H9 (cell line): ENCODE measurements around the gene AOC1. TPM values are rescaled to one million over a fixed set of nuclear protein-coding genes. Genes with fewer than 3 reads are reported as not detected.

Experiments
- DNase-seq: peaks from one replicate; pipeline ENCODE4 v3.0.0-alpha.2; 2017
- H2AFZ ChIP-seq: one replicate; pipeline ENCODE4 v1.6.1; 2013; ENCODE audit warnings: mild to moderate bottlenecking, low read length, control low read depth, moderate library complexity
- H2AK5ac ChIP-seq: 2 replicates; pipeline ENCODE4 v1.6.1; 2013; ENCODE audit warnings: low read length, control low read depth, mixed read lengths; ENCODE audit not compliant: insufficient read length
- H2BK120ac ChIP-seq: one replicate; pipeline ENCODE4 v1.6.1; 2013; ENCODE audit warnings: low read depth, mild to moderate bottlenecking, low read length, control low read depth, inconsistent platforms; ENCODE audit not compliant: poor library complexity, severe bottlenecking
- H2BK12ac ChIP-seq: 2 replicates; pipeline ENCODE4 v1.6.1; 2013; ENCODE audit warnings: low read length, control low read depth, mixed read lengths, low read depth; ENCODE audit not compliant: insufficient read length
- H2BK15ac ChIP-seq: 2 replicates; pipeline ENCODE4 v1.6.1; 2013; ENCODE audit warnings: low read depth, low read length, control low read depth
- H2BK20ac ChIP-seq: one replicate; pipeline ENCODE4 v1.6.1; 2013; ENCODE audit warnings: low read depth, mild to moderate bottlenecking, low read length, control low read depth, inconsistent platforms; ENCODE audit not compliant: poor library complexity, severe bottlenecking
- H2BK5ac ChIP-seq: 2 replicates; pipeline ENCODE4 v1.6.1; 2013; ENCODE audit warnings: low read length, control low read depth, mixed read lengths; ENCODE audit not compliant: insufficient read length
- H3K14ac ChIP-seq: 2 replicates; pipeline ENCODE4 v1.6.1; 2013; ENCODE audit warnings: low read length, control low read depth; ENCODE audit not compliant: insufficient read depth
- H3K18ac ChIP-seq: 2 replicates; pipeline ENCODE4 v1.6.1; 2013; ENCODE audit warnings: low read depth, mild to moderate bottlenecking, mixed read lengths, low read length, control low read depth; ENCODE audit not compliant: insufficient read length
- H3K23ac ChIP-seq: 2 replicates; pipeline ENCODE4 v1.6.1; 2013; ENCODE audit warnings: low read length, control low read depth, mixed read lengths, low read depth; ENCODE audit not compliant: insufficient read length
- H3K23me2 ChIP-seq: 2 replicates; pipeline ENCODE4 v1.6.1; 2013; ENCODE audit warnings: low read depth, mild to moderate bottlenecking, mixed read lengths, low read length, control low read depth; ENCODE audit not compliant: insufficient read length, poor library complexity, severe bottlenecking
- H3K27ac ChIP-seq: 2 replicates; pipeline ENCODE4 v1.5.1; 2013; ENCODE audit warnings: low read length, control low read depth, mixed read lengths, low read depth; ENCODE audit not compliant: insufficient read length
- H3K27me3 ChIP-seq: 2 replicates; pipeline ENCODE4 v1.6.1; 2013; ENCODE audit warnings: low read length, control low read depth, inconsistent platforms; ENCODE audit not compliant: insufficient read depth
- H3K4ac ChIP-seq: 2 replicates; pipeline ENCODE4 v1.6.1; 2013; ENCODE audit warnings: low read depth, mild to moderate bottlenecking, control low read depth, inconsistent platforms, low read length, moderate library complexity
- H3K4me1 ChIP-seq: 2 replicates; pipeline ENCODE4 v1.6.1; 2013; ENCODE audit warnings: low read length, control low read depth, inconsistent platforms; ENCODE audit not compliant: insufficient read depth
- H3K4me2 ChIP-seq: 2 replicates; pipeline ENCODE4 v1.6.1; 2013; ENCODE audit warnings: low read length, control low read depth, mixed read lengths; ENCODE audit not compliant: insufficient read length, insufficient read depth
- H3K56ac ChIP-seq: 2 replicates; pipeline ENCODE4 v1.6.1; 2013; ENCODE audit warnings: low read depth, mild to moderate bottlenecking, mixed read lengths, low read length, control low read depth; ENCODE audit not compliant: insufficient read length
- H3K79me1 ChIP-seq: 2 replicates; pipeline ENCODE4 v1.6.1; 2013; ENCODE audit warnings: low read depth, mild to moderate bottlenecking, moderate library complexity, low read length, control low read depth, inconsistent platforms; ENCODE audit not compliant: insufficient read depth, poor library complexity, severe bottlenecking
- H3K79me2 ChIP-seq: 2 replicates; pipeline ENCODE4 v1.6.1; 2013; ENCODE audit warnings: low read length, control low read depth, inconsistent platforms; ENCODE audit not compliant: insufficient read depth
- H3K9ac ChIP-seq: 2 replicates; pipeline ENCODE4 v1.6.1; 2013; ENCODE audit warnings: low read length, control low read depth, mixed read lengths; ENCODE audit not compliant: insufficient read length; ENCODE audit errors: extremely low read depth
- H3K9me3 ChIP-seq: one replicate; pipeline ENCODE4 v1.6.1; 2013; ENCODE audit warnings: low read depth, low read length, inconsistent platforms; ENCODE audit not compliant: control insufficient read depth
- H3T11ph ChIP-seq: one replicate; pipeline ENCODE4 v1.6.1; 2013; ENCODE audit warnings: mild to moderate bottlenecking, low read length, control low read depth, inconsistent platforms
- H4K20me1 ChIP-seq: one replicate; pipeline ENCODE4 v1.6.1; 2013; ENCODE audit not compliant: control insufficient read depth, insufficient read length, insufficient read depth
- H4K5ac ChIP-seq: 2 replicates; pipeline ENCODE4 v1.6.1; 2013; ENCODE audit warnings: low read depth, mild to moderate bottlenecking, mixed read lengths, low read length, control low read depth; ENCODE audit not compliant: insufficient read length
- H4K8ac ChIP-seq: replicated peaks from 2 replicates; pipeline ENCODE4 v1.6.1; 2013; ENCODE audit warnings: low read length, control low read depth, mixed read lengths, low read depth; ENCODE audit not compliant: insufficient read length
- H4K91ac ChIP-seq: 2 replicates; pipeline ENCODE4 v1.6.1; 2013; ENCODE audit warnings: low read depth, mild to moderate bottlenecking, moderate library complexity, mixed read lengths, low read length, control low read depth; ENCODE audit not compliant: insufficient read length
- H3K27ac Mint-ChIP-seq, 3 experiments: 2 replicates in 2 of 3; 3 replicates in 1 of 3; pipeline ENCODE4 v1.8.0; 2020 to 2021; ENCODE audit warnings: mixed read lengths in 3 of 3, mild to moderate bottlenecking in 1 of 3, moderate library complexity in 1 of 3
- H3K27me3 Mint-ChIP-seq: 2 replicates; pipeline ENCODE4 v1.8.0; 2021; ENCODE audit warnings: low read depth, mild to moderate bottlenecking, moderate library complexity, mixed read lengths
- H3K36me3 Mint-ChIP-seq, 3 experiments: 2 replicates in 2 of 3; 3 replicates in 1 of 3; pipeline ENCODE4 v1.8.0; 2020 to 2021; ENCODE audit warnings: low read depth in 3 of 3, mixed read lengths in 3 of 3; ENCODE audit not compliant: insufficient read depth in 1 of 3
- H3K4me1 Mint-ChIP-seq, 2 experiments: 2 replicates each; pipeline ENCODE4 v1.8.0; 2020; ENCODE audit warnings: mixed read lengths in 2 of 2
- H3K4me3 Mint-ChIP-seq, 2 experiments: 2 replicates in 1 of 2; 3 replicates in 1 of 2; pipeline ENCODE4 v1.8.0; 2020 to 2021; ENCODE audit warnings: mild to moderate bottlenecking in 2 of 2, mixed read lengths in 2 of 2, moderate library complexity in 1 of 2
- H3K9me3 Mint-ChIP-seq, 2 experiments: 2 replicates in 1 of 2; 3 replicates in 1 of 2; pipeline ENCODE4 v1.8.0; 2020; ENCODE audit warnings: mild to moderate bottlenecking in 2 of 2, mixed read lengths in 2 of 2, moderate library complexity in 1 of 2
- WGBS: extraction: QIAGEN DNeasy Blood & Tissue Kit; methylation state at CpG from one replicate; pipeline ENCODE4 v1.1.7; 2013; ENCODE audit warnings: missing lambda C conversion rate, low lambda C conversion rate, mixed read lengths; ENCODE audit not compliant: insufficient read length; ENCODE audit errors: extremely low coverage; 5-methylcytosine and 5-hydroxymethylcytosine counted together
- total RNA-seq: library from RNA; stranded (reverse); gene quantifications from 2 replicates; pipeline ENCODE4 v1.2.1, GENCODE V29; 2021
- TF ChIP-seq, protein P1 (sequence below): fragments of 200-600 bp; sonication (generic); conservative IDR thresholded peaks from 3 replicates; pipeline ENCODE4 v1.8.0; 2021; ENCODE audit warnings: antibody characterized with exemption, mild to moderate bottlenecking

AOC1 gene
- total RNA-seq, 1 experiment from 2014 or later = 0.28 TPM

- Histone ChIP-seq H2BK12ac (no peak overlapping the region), H3K79me2 (no peaks in the 10 kb centered on the region), H3K4ac (no peak overlapping the region), H3K23ac (no peak overlapping the region), H4K8ac (no peak overlapping the region), H2AFZ (no peak overlapping the region), H3K9ac (no peak overlapping the region), H3K56ac (no peak overlapping the region), H3K27ac (no peak overlapping the region), H4K20me1 (no peaks in the 10 kb centered on the region), H2BK120ac (no peak overlapping the region), H2BK15ac (no peak overlapping the region), H3K79me1 (no peaks in the 10 kb centered on the region), H2BK20ac (no peak overlapping the region), H3K23me2 (no peaks in the 10 kb centered on the region), H3K4me2 (no peak overlapping the region), H3K18ac (no peak overlapping the region), H4K5ac (no peak overlapping the region), H4K91ac (no peak overlapping the region), H3K9me3 (no peaks in the 10 kb centered on the region), H3K4me1 (no peaks in the 10 kb centered on the region), H3T11ph (no peak overlapping the region), H3K14ac (no peak overlapping the region), H2BK5ac (no peak overlapping the region), H3K27me3 (no peaks in the 10 kb centered on the region), H2AK5ac (no peak overlapping the region)
- Mint-ChIP-seq H3K4me1 (no peaks in the 10 kb centered on the region), H3K36me3 (no peaks in the 10 kb centered on the region), H3K4me3 (no peak overlapping the region), H3K27ac (no peak overlapping the region), H3K27me3 (peaks cover 48% of the 10 kb centered on the region), H3K9me3 (no peaks in the 10 kb centered on the region; a peak in 2 of 5 replicates)
- DNase-seq = no peak
- TF ChIP-seq, protein P1, sequence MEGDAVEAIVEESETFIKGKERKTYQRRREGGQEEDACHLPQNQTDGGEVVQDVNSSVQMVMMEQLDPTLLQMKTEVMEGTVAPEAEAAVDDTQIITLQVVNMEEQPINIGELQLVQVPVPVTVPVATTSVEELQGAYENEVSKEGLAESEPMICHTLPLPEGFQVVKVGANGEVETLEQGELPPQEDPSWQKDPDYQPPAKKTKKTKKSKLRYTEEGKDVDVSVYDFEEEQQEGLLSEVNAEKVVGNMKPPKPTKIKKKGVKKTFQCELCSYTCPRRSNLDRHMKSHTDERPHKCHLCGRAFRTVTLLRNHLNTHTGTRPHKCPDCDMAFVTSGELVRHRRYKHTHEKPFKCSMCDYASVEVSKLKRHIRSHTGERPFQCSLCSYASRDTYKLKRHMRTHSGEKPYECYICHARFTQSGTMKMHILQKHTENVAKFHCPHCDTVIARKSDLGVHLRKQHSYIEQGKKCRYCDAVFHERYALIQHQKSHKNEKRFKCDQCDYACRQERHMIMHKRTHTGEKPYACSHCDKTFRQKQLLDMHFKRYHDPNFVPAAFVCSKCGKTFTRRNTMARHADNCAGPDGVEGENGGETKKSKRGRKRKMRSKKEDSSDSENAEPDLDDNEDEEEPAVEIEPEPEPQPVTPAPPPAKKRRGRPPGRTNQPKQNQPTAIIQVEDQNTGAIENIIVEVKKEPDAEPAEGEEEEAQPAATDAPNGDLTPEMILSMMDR = no peak
- no CpG with 5 or more reads among the region's 1 CpG for WGBS
Observed at GRCh38 chr7:150829426-150829825, 22.9 kb upstream of the AOC1 start.
